Ectodermal cell (in vitro differentiated cells): ENCODE results near the gene CFAP92.

ENCODE experiments used
- H3K27ac ChIP-seq: 2 replicates; pipeline ENCODE4 v1.7.0; 2013; ENCODE audit warnings: mild to moderate bottlenecking, low read depth, low read length; ENCODE audit not compliant: insufficient read depth, poor library complexity, severe bottlenecking
- H3K27me3 ChIP-seq: 2 replicates; pipeline ENCODE4 v1.7.0; 2013; ENCODE audit warnings: mild to moderate bottlenecking, low read length; ENCODE audit not compliant: insufficient read depth, control insufficient read depth, poor library complexity, severe bottlenecking
- H3K36me3 ChIP-seq: one replicate; pipeline ENCODE4 v1.7.0; 2013; ENCODE audit warnings: low read length; ENCODE audit not compliant: control insufficient read depth, insufficient read depth
- H3K4me1 ChIP-seq: one replicate; pipeline ENCODE4 v1.7.0; 2013; ENCODE audit warnings: low read length; ENCODE audit not compliant: control insufficient read depth, insufficient read depth
- H3K4me3 ChIP-seq: 2 replicates; pipeline ENCODE4 v1.7.0; 2013; ENCODE audit warnings: low read depth, low read length, control low read depth; ENCODE audit not compliant: insufficient read depth
- H3K9me3 ChIP-seq: 2 replicates; pipeline ENCODE4 v1.7.0; 2013; ENCODE audit warnings: mild to moderate bottlenecking, low read length, moderate library complexity; ENCODE audit not compliant: control insufficient read depth
- WGBS, 2 experiments: methylation state at CpG; one replicate each; pipeline ENCODE4 v1.1.7; 2013; ENCODE audit warnings: missing lambda C conversion rate in 2 of 2; 5-methylcytosine and 5-hydroxymethylcytosine counted together

Gene CFAP92

DNA sequence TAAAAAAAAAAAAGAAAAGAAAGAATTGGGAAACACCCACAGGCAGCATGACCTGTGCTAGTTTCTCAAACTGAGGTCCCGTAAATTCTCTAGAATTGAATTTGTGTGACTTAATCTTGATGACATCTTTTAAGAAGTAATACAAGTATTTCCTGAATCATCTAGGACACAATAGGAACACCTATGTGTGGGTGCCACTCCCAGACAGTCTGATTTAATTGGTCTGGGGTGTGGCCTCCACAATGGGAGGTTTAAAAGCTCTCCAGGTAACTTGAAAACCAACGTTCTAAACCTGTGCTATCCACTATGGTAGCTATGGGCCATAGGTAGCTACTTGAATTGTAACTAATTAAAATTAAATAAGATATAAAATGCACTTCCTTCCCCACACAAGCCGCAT, 28.1 kb downstream of the CFAP92 start:
- Histone ChIP-seq H3K4me3 (no peak overlapping the region), H3K4me1 (no peaks in the 10 kb centered on the region), H3K36me3 (no peaks in the 10 kb centered on the region), H3K27me3 (no peaks in the 10 kb centered on the region), H3K27ac (no peak overlapping the region), H3K9me3 (no peaks in the 10 kb centered on the region)
- 86 to 100% methylated on average over 2 to 3 of the region's 3 CpGs for WGBS, 2 experiments

DNA sequence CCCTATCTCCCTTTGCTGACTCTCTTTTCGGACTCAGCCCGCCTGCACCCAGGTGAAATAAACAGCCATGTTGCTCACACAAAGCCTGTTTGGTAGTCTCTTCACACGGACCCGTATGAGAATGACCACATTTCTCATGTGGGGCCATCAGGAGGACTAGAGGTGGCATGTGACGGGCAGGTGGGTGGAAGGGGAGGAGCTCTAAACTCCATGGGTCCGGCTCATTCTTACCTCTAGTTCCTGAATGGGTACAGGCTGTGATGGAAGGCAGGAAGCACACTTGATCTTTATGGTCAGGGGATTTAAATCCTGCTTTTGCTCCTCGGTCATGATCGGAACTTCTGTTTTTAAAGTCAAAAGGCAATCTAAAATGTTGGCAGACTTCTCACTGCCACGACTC, 28.6 kb downstream of the CFAP92 start:
- Histone ChIP-seq H3K4me3 (no peak overlapping the region), H3K9me3 (no peaks in the 10 kb centered on the region), H3K4me1 (no peaks in the 10 kb centered on the region), H3K27ac (no peak overlapping the region), H3K36me3 (no peaks in the 10 kb centered on the region), H3K27me3 (no peaks in the 10 kb centered on the region)
- WGBS, 2 experiments = 92 to 94% methylated on average over 9 of the region's 9 CpGs

DNA sequence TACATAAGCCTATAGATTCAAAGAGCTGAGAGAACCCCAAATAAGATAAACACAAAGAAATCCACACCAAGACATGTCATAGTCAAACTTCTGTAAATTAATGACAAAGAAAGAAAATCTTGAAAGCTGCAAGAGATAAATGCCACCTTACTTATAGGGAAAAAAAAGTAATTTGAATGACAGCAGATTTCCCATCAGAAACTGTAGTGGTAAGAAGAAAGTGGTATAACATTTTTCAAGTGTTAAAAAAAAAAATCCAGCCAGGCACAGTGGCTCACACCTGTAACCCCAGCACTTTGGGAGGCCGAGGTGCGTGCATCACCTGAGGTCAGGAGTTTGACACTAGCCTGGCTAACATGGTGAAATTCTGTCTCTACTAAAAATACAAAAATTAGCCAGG, 37.4 kb downstream of the CFAP92 start:
- Histone ChIP-seq H3K27me3 (no peaks in the 10 kb centered on the region), H3K4me1 (no peaks in the 10 kb centered on the region), H3K27ac (no peak overlapping the region), H3K36me3 (no peaks in the 10 kb centered on the region), H3K4me3 (no peak overlapping the region), H3K9me3 (no peaks in the 10 kb centered on the region)
- 89 to 90% methylated on average over 2 of the region's 2 CpGs for WGBS, 2 experiments

DNA sequence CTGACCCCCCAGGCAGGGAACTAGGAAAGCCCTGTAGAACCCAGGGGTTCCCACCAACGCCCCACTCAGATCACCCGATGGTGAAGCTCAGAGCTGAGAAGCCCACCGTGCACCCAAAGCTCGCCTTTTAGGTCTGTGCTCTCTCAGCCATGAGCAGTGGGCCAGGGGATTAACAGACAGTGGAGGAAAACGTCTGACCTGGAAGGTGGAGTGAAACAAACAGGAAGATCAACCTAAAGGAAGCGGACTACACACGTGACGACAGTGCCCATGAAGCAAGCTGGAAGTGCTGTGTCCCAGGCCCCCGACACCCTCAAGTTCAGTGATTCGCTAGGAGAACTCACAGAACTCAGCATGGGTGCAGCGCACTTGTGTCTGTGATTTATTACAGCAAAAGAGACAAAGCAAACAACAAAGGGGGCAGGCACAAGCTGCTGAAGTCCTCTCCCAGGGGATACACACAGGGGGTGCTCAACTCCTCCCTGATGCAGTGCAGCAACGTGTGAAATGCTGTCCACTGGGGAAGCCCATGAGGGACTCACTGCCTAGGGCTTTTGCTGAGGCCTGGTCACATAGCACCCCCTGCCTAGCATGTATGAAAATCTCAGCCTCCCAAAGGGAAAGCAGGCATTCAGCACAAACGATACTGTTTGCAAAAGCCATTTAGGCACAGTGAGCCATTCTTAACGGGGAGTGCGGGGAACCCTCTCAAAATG, 43.5 kb downstream of the CFAP92 start:
- WGBS, 2 experiments = 79 to 80% methylated on average over 15 of the region's 15 CpGs
- no peaks in the 10 kb centered on the region for H3K4me1 ChIP-seq
- no peak overlapping the region for H3K4me3 ChIP-seq
- no peak overlapping the region for H3K27ac ChIP-seq
- H3K36me3 ChIP-seq = no peaks in the 10 kb centered on the region
- no peaks in the 10 kb centered on the region for H3K27me3 ChIP-seq
- no peaks in the 10 kb centered on the region for H3K9me3 ChIP-seq

DNA sequence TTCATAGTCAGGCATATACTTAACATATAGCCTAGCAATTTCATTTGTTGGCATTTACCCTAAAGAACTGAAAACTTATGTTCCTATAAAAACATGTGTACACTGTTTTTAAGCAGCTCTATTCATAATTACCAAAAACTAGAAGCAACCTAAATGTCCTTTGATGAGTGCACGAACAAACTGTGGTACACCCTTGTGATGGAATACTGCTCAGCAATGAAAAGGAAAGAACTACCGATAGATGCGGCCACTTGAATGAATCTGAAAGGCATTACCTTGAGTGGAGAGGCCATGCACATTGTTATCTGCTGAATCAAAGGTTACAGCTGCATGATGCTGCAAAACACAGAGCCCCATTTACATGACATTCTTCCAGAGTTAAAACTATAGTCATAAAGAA, 44.7 kb downstream of the CFAP92 start:
- no peak overlapping the region for H3K4me3 ChIP-seq
- no peak overlapping the region for H3K27ac ChIP-seq
- 93 to 94% methylated on average over 3 of the region's 3 CpGs for WGBS, 2 experiments
- H3K9me3 ChIP-seq = no peaks in the 10 kb centered on the region
- H3K27me3 ChIP-seq = no peaks in the 10 kb centered on the region
- no peaks in the 10 kb centered on the region for H3K4me1 ChIP-seq
- H3K36me3 ChIP-seq = no peaks in the 10 kb centered on the region

DNA sequence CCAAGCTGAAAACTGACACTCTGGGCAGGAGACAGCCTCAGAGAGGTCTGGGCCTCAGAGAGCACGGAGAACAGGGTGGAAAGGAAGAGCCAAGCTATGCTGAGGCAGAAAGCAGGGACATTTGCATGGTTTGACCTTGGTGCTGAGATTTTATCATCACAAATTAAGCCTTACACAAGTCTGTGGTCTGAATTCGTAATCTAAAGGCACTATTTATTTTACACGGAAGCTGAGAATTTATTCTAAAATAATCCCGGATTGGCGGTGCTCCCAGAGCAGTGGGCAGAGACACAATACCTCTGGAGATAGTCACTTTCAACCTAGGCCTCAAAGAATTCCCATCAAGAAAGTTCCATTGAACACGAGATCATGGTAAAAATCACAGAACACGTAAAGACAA, 47.5 kb downstream of the CFAP92 start:
- no peaks in the 10 kb centered on the region for H3K9me3 ChIP-seq
- no peaks in the 10 kb centered on the region for H3K36me3 ChIP-seq
- no peak overlapping the region for H3K27ac ChIP-seq
- no peak overlapping the region for H3K4me3 ChIP-seq
- 89 to 96% methylated on average over 7 of the region's 7 CpGs for WGBS, 2 experiments
- H3K4me1 ChIP-seq = no peaks in the 10 kb centered on the region
- H3K27me3 ChIP-seq = no peaks in the 10 kb centered on the region

DNA sequence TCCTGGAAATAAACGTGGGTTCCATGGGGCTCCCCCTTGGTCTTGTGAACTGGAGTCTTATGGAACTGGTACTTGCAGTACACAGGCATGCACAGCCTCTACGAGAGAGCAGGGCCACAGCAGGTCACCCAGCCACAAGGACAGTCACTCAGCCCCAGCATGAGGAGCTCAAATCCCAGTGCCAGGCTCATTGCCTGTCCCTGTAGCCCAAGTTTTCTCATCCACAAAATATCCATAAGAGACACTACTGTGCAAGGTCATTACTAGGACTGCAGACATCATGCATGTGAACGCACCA, 48.0 kb downstream of the CFAP92 start:
- H3K27me3 ChIP-seq = no peaks in the 10 kb centered on the region
- H3K4me1 ChIP-seq = no peaks in the 10 kb centered on the region
- H3K9me3 ChIP-seq = no peaks in the 10 kb centered on the region
- H3K4me3 ChIP-seq = no peak overlapping the region
- WGBS, 2 experiments = 81 to 85% methylated on average over 3 of the region's 3 CpGs
- no peaks in the 10 kb centered on the region for H3K36me3 ChIP-seq
- H3K27ac ChIP-seq = no peak overlapping the region

DNA sequence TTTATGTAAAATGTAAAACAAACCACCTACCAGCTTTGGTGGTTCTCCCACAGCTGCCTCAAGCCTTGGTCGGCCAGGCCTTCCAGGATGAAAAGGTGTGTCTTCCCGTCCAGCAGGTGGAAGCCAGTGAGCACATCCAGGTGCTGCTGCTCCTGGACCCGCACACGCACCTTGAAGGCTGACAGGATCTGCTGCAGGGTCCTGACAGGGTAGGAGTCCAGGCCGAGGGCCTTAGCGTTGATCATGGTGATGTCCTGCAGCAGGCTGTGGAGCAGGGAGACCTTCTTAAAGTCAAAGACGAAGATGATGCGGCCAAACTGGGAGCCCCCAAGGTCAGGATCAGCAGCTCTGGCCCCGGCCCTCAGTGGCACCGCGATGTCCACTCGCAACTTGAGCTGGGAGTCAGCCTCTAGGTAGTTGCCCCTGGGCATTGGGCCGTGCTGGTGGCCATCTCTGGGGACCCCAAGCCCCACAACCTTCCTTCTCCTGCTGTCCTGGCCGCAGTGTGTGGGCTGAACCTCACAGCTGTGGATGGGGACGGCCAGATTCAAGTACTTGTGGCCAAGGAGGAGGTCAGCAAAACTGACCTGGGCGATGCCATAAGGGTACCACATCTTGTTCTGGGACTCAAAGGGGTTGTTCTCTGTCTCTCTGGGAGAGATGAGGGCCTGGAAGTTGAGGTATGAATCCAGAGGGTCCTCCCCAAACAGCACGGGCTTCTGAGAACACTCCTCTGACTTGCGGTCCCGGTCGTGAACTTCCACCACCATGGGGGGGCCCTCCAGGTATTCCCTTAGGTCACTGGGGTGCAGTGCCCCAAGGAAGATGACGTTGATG, 48.6 kb downstream of the CFAP92 start:
- WGBS, 2 experiments = 95% methylated on average over 21 of the region's 21 CpGs
- Histone ChIP-seq H3K4me1 (no peaks in the 10 kb centered on the region), H3K27me3 (no peaks in the 10 kb centered on the region), H3K9me3 (no peaks in the 10 kb centered on the region), H3K27ac (no peak overlapping the region), H3K4me3 (no peak overlapping the region), H3K36me3 (no peaks in the 10 kb centered on the region)

DNA sequence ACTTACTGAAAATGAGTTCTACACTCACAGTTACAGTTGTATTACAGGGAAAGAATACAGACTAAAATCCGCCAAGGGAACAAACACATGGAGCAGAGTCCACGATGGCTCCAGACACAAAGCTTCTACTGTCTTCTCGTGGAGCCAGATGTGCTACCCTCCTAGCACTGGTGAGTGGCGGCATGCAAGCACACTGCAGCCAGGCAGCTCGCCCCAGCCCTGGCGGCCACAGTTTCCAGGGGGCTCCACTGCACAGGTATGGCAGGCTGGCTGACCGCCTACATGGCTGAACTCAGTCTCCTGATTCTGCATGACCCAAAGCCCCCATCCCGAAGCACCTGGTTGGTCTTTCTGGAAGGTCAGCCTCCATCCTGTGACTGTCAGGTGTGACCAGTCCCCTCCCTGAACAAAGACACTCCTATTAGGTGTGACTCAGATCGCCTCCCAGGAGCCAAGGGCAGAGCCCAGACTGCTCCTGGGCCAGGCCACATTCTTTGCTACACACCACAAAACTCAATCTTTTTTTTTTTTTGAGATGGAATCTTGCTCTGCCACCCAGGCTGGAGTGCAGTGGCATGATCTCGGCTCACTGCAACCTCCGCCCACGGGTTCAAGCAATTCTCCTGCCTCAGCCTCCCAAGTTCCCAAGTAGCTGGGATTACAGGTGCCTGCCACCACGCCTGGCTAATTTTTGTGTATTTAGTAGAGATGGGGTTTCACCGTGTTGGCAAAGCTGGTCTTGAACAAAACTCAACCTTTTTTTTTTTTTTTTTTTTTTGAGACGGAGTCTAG, 51.5 kb downstream of the CFAP92 start:
- WGBS, 2 experiments = 87% methylated on average over 15 of the region's 15 CpGs
- Histone ChIP-seq H3K9me3 (no peaks in the 10 kb centered on the region), H3K27me3 (no peaks in the 10 kb centered on the region), H3K36me3 (no peaks in the 10 kb centered on the region), H3K27ac (no peak overlapping the region), H3K4me3 (no peak overlapping the region), H3K4me1 (no peaks in the 10 kb centered on the region)

DNA sequence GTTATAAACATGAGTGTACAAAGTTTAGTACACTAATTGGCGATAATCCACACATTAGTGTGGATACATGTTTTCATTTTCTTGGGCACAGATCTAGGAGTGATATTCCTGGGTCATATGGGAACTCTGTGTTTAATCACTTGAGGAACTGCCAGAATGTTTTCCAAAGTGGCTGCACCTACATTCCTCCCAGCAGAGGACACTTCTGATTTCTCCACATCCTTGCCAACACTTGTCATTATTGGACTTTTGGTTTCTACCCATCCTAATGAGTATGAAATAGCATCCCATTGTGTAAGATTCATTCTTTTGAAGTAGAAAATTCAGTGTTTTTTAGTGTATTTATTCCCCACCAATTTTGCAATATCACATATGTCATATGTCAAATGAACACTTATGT, 53.6 kb downstream of the CFAP92 start:
- no peaks in the 10 kb centered on the region for H3K4me1 ChIP-seq
- no peaks in the 10 kb centered on the region for H3K36me3 ChIP-seq
- WGBS, 2 experiments = 94 to 97% methylated on average over 1 of the region's 1 CpG
- no peak overlapping the region for H3K4me3 ChIP-seq
- H3K27me3 ChIP-seq = no peaks in the 10 kb centered on the region
- no peaks in the 10 kb centered on the region for H3K9me3 ChIP-seq
- H3K27ac ChIP-seq = no peak overlapping the region
